LNCaP clone FGC (cell line): ENCODE results near the gene UCKL1.

Experiments
- DNase-seq: peaks from one replicate; pipeline ENCODE4 v3.0.0-alpha.2; 2011; ENCODE audit warnings: low read depth
- H3K4me3 ChIP-seq: 2 replicates; pipeline ENCODE4 v1.5.1; 2011; ENCODE audit warnings: mild to moderate bottlenecking, low read depth, low read length, control low read depth
- CTCF ChIP-seq: IDR thresholded peaks from 2 replicates; pipeline ENCODE4 v1.5.1; 2012; ENCODE audit warnings: mild to moderate bottlenecking; ENCODE audit not compliant: control insufficient read depth, insufficient read depth; ENCODE audit errors: extremely low read depth

UCKL1 gene

GRCh38 chr20:63939061-63939935, 16.9 kb downstream of the UCKL1 start:
- no peak for TF ChIP-seq CTCF
- H3K4me3 ChIP-seq: no peak overlapping the region
- no peak for DNase-seq

DNA sequence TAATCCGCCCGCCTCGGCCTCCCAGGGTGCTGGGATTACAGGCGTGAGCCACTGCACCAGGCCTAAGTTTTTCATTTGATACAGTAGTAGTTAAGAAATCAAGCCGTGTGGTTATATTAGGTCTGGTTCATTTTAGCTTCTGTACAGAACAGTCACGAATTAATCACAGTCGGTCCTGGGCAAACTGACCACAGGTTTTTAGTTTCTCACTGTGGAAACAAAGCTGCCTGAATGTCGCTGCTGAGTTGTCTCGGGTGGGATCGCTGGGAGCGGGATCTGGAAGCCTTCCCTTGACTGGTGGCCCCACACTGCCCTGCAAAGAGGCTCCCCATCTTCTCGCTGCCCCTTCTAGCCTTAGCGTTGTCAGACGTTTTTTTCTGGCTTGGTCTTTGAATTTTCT, 18.6 kb downstream of the UCKL1 start:
- no peak for DNase-seq
- H3K4me3 ChIP-seq: no peak overlapping the region
- no peak for TF ChIP-seq CTCF

GRCh38 chr20:63935447-63935846, 20.8 kb downstream of the UCKL1 start:
- DNase-seq: no peak
- no peak overlapping the region for H3K4me3 ChIP-seq
- TF ChIP-seq CTCF: no peak

DNA sequence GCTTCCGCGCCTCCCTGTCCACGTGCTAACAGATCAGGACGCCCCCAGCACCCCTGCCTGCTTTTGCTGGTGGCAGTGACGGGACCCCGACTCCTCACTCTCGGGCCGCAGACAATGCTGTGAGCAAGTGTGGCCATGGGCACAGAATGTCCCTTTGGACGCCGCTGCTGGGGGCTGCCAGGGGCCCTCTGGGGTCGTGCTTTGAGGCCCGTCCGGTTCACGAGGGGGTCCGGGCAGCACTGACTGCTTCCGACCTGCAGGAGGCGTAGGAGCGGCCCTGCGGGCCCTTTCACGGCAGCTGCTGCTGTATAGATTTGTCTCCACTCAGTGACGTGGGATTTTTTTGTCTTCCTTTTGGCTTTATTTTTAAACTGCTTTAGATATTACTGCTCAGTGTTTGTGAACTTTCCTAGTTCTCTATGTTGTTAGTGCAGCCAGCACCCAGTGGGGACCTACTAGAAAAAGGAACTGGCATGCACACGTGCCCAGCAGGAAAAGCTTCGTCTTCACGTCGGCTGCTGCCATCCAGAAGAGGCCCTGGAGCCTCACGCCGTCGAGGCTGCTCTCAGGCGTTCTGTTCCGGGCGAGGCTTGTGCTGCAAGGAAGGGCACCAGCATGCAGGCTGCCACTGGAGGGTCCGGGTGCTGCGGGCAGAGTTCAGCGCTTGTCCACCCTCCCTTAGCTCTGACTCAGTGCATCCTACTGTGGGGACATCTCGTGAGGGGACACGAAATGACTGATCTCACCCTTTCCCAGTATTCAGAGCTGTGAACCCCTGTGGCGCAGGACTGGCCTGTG, 21.7 kb downstream of the UCKL1 start:
- TF ChIP-seq CTCF: 0 out of 2 replicates have a peak, but pooled peaks have one; percentile 5
- H3K4me3 ChIP-seq: no peak overlapping the region
- no peak for DNase-seq

DNA sequence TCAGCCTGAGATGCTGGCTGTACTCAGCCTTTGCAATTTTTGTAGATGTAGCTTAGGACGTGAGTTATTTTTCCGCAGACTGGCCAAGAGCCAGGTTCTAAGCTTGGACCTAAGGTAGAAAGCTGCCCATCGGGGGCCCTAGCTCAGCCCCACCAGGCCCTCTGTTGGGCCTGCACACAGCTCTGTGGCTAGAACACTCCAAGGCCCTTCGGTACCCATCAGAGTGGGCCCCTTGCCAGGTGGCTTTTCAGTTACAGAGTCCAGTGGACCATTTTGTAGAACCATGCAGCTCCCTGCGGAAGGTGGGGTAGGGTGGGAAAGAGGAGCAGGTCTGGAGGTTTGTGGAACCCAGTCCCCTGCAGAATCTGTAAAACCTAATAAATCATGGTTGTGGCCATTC, 22.6 kb downstream of the UCKL1 start:
- DNase-seq: no peak
- H3K4me3 ChIP-seq: no peak overlapping the region
- no peak for TF ChIP-seq CTCF

DNA sequence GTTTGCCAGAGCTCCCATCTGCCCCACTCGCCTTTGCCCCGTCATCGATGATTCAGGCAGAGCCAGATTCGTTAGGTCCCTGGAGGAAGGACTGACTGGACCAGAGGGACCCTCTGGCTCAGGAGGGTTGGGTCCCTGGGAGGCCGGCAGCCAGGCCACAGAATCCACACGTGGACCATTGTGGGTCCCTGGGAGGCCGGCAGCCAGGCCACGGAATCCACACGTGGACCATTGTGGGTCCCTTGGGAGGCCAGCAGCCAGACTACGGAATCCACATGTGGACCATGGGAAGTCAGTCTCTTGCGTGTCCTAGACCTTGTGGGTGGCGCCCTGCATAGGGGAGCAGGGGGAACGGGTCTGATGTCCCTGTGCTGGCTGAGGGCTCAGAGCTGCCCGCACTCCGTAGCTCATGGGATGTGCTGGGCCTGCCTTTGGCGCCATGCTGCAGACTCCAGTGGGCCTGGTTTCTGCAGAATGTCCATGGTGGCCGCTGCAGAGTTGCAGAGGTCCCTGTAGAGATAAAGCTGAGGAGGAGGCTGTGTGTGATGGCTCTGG, 23.5 kb downstream of the UCKL1 start:
- no peak for TF ChIP-seq CTCF
- no peak for DNase-seq
- H3K4me3 ChIP-seq: no peak overlapping the region
